Endothelial cell of umbilical vein (primary cell): ENCODE results near the gene EFHC1.

Experiments used
- EZH2 ChIP-seq: IDR thresholded peaks from 2 replicates; pipeline ENCODE4 v1.6.1; 2012; ENCODE audit warnings: borderline replicate concordance, low read depth, mild to moderate bottlenecking, moderate library complexity, low read length, inconsistent platforms; ENCODE audit not compliant: severe bottlenecking
- MAX ChIP-seq: IDR thresholded peaks from 2 replicates; pipeline ENCODE4 v1.6.1; 2011; ENCODE audit not compliant: insufficient read depth, insufficient read length
- MYC ChIP-seq: IDR thresholded peaks from one replicate; pipeline ENCODE4 v1.6.1; 2011; ENCODE audit warnings: mild to moderate bottlenecking, low read depth, low read length
- POLR2A ChIP-seq: IDR thresholded peaks from 2 replicates; pipeline ENCODE4 v1.6.1; 2012; ENCODE audit warnings: low read depth, mild to moderate bottlenecking, control low read depth, low read length

GRCh38 chr6:52494298-52495072 lies 74.3 kb downstream of the EFHC1 start:
- TF ChIP-seq MYC (no peak), POLR2A (no peak), MAX (no peak), EZH2 (no peak)
